Activated naive CD8-positive, alpha-beta T cell treated with anti-CD3 and anti-CD28 coated beads, Interleukin-2, amount 50 U/mL, for 24 hours (primary cell): ENCODE results near the gene TBC1D4.

Experiments
- ATAC-seq: fragments of 150-1000 bp; cut with Tn5 transposase; one replicate; pipeline ENCODE4 v1.10.0; 2021
- DNase-seq: peaks from one replicate; pipeline ENCODE4 v3.0.0; 2021
- H3K27ac Mint-ChIP-seq: one replicate; pipeline ENCODE4 v1.8.0; 2021; ENCODE audit warnings: mild to moderate bottlenecking, mixed read lengths
- H3K27me3 Mint-ChIP-seq: one replicate; pipeline ENCODE4 v1.8.0; 2021; ENCODE audit warnings: mixed read lengths
- H3K36me3 Mint-ChIP-seq: one replicate; pipeline ENCODE4 v1.8.0; 2021; ENCODE audit warnings: low read depth, mixed read lengths
- H3K4me1 Mint-ChIP-seq: one replicate; pipeline ENCODE4 v1.8.0; 2021; ENCODE audit warnings: mixed read lengths
- H3K4me3 Mint-ChIP-seq: one replicate; pipeline ENCODE4 v1.8.0; 2021; ENCODE audit warnings: mild to moderate bottlenecking, moderate library complexity, mixed read lengths
- H3K9me3 Mint-ChIP-seq: one replicate; pipeline ENCODE4 v1.8.0; 2021; ENCODE audit warnings: mixed read lengths

The TBC1D4 gene

DNA sequence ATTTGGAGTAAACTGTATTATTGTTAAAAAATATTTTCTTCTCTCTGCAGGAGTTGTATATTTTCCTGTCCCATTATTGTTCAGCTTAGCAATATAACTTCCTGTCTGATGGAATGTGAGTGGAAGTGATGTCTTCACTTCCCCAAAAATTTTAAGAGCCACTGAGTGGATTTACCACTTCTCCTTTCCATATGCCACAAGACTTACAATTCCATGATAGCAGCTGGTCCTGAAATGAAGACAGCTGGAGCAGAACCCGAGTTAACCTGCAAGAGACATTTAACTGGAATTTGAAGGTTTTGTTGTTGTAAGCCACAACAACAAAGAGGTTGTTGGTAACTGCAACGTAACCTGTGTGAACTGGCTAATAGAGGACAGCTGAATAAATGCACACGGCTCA is 23.4 kb upstream of the TBC1D4 start:
- Mint-ChIP-seq H3K27me3 (no peaks in the 10 kb centered on the region), H3K27ac (no peak overlapping the region)

DNA sequence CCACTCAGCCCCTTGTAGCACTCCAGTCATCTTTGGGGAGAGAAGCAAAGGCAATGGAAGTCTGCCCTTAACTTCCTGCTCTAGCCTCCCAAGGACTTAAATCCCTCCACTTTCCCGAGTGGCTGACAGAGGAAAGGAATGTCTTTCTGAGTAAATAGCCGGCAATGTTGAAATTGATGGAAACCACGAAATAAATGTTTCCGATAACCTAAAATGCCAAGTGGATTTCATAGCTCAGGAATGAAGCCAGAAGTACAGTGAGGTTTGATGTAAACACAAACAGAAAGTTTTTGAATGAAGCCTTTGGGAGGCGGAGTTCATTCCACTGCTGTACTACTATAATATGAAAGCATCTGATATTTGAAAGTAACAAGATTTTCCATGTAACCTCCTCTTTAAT is 14.0 kb upstream of the TBC1D4 start:
- H3K36me3 Mint-ChIP-seq, result no peaks in the 10 kb centered on the region
- ATAC-seq (no peak), DNase-seq (no peak)
- H3K9me3 Mint-ChIP-seq, result no peaks in the 10 kb centered on the region
- peaks cover 15% of the 10 kb centered on the region for H3K27me3 Mint-ChIP-seq
- H3K4me1 Mint-ChIP-seq, result peaks cover 7% of the 10 kb centered on the region
- no peak overlapping the region for H3K4me3 Mint-ChIP-seq
- no peak overlapping the region for H3K27ac Mint-ChIP-seq

More for the DNA sequence above, 23.4 kb upstream of the TBC1D4 start:
- no peak for ATAC-seq
- H3K4me1 Mint-ChIP-seq, result peaks cover 2% of the 10 kb centered on the region
- H3K9me3 Mint-ChIP-seq, result no peaks in the 10 kb centered on the region
- no peaks in the 10 kb centered on the region for H3K36me3 Mint-ChIP-seq
- H3K4me3 Mint-ChIP-seq, result no peak overlapping the region
- no peak for DNase-seq

DNA sequence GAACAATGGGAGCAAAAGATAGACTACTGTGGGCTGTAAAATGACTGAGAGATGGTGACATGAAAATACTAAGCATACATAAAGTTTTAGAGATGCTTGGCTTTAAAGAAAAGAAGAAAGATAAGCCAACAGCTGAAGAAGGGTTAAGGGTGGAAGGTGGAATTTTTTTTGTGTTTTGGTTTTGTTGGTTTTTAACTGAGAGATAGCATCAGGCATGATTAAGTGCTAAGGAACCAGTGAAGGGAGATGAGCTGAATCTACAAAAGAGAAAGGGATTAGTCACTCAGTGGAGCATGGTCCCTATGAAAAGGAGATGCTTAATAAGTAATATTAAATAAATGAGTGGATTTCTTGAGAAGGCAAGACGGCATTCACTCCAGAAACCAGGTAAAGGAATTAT is 12.5 kb upstream of the TBC1D4 start:
- ATAC-seq, result no peak
- H3K27me3 Mint-ChIP-seq, result peaks cover 17% of the 10 kb centered on the region

DNA sequence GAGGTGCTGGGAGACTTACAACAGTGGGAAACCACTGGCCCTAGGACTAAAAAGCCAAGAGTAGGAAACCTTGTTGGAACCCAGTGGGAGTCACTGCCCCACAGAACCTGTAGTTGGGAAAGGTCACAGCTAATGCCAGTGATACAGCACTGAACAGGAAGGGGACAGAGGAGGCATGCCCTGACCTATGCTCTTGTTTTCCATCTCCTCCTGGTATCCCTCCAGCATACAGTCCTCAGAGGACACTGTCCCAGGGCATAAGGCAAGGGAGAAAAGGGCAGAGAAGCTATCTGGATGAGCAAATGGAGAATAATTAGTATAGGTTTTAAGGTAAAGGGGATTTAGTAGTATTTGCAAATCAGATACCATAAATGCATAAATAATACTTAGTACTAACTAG is 11.2 kb upstream of the TBC1D4 start:
- ATAC-seq (no peak), DNase-seq (no peak)
- no peak overlapping the region for H3K27ac Mint-ChIP-seq
- no peaks in the 10 kb centered on the region for H3K9me3 Mint-ChIP-seq
- peaks cover 25% of the 10 kb centered on the region for H3K4me1 Mint-ChIP-seq
- H3K36me3 Mint-ChIP-seq, result no peaks in the 10 kb centered on the region
- H3K4me3 Mint-ChIP-seq, result no peak overlapping the region
- H3K27me3 Mint-ChIP-seq, result peaks cover 17% of the 10 kb centered on the region

More for the DNA sequence above, 12.5 kb upstream of the TBC1D4 start:
- DNase-seq, result no peak
- Mint-ChIP-seq H3K36me3 (no peaks in the 10 kb centered on the region), H3K4me1 (peaks cover 19% of the 10 kb centered on the region), H3K27ac (no peak overlapping the region), H3K9me3 (no peaks in the 10 kb centered on the region), H3K4me3 (no peak overlapping the region)

DNA sequence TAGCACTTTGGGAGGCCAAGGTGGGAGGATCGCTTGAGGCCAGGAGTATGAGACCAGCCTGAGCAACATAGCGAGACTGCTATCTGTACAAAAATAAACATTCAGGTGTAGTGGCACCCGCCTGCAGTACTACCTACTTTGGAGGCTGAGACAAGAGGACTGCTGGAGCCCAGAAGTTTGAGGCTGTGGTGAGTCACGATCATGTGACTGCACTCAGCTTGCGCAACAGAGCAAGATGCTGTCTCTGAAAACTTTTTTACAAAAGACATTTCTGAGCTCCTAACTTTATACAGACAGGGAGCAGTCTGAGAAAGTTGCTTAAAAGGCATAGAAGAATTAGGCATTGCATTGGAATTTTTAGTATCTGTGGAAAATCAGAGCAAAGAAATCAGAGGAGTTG is 10.4 kb upstream of the TBC1D4 start:
- Mint-ChIP-seq H3K36me3 (no peaks in the 10 kb centered on the region), H3K9me3 (no peaks in the 10 kb centered on the region), H3K27me3 (peaks cover 24% of the 10 kb centered on the region), H3K4me1 (peaks cover 26% of the 10 kb centered on the region), H3K4me3 (no peak overlapping the region), H3K27ac (no peak overlapping the region)
- ATAC-seq, result no peak
- no peak for DNase-seq

DNA sequence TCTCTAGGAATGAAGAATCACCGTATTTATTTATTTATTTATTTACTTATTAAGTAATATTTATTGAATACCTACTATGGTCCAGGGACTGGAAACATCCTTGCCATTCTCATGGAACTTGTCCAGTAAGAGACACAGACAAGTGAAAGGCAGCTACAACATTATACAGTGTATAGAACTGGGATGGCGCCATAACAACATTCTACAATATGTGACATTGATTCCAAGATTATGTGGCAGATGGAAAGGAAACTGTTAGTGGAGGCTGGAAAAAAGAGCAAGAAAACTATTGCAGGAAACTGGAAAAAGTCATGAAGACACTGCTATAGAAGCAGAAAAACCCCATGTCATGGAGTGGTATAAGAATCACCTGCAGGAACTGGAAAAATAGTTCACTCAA is 9.4 kb upstream of the TBC1D4 start:
- no peak overlapping the region for H3K4me3 Mint-ChIP-seq
- H3K27me3 Mint-ChIP-seq, result peaks cover 28% of the 10 kb centered on the region
- ATAC-seq (no peak), DNase-seq (no peak)
- H3K4me1 Mint-ChIP-seq, result peaks cover 36% of the 10 kb centered on the region
- no peaks in the 10 kb centered on the region for H3K36me3 Mint-ChIP-seq
- no peaks in the 10 kb centered on the region for H3K9me3 Mint-ChIP-seq
- H3K27ac Mint-ChIP-seq, result no peak overlapping the region

DNA sequence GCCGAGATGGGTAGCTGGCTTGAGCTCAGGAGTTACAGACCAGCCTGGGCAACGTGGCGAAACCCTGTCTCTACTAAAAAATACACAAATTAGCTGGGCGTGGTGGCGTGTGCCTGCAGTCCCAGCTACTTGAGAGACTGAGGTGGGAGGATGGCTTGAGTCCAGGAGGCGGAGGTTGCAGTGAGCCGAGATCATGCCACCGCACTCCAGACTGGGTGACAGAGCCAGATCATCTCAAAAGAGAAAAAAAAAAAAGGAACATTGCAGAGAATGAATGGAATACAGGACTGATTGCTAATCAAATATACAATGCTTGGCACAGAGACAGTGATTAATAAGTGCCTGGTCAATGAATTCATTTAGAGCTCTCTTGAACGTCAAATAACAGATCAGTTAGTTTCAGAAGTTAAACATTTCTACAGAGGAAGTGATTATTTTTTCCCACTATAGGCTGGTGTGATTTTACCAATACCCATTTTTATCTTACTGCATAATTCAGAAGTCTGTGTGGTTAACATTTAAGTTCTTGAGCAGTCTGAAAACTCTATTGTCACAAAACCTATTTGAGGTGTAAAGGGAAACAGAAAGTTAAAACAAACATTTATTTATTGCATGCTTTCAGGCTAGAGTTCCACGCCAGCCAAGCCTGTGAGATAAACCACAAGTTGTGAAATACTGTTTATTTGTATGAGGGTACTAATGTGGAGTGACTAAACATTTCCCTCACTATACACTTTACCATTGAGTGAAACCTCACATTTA is 7.7 kb upstream of the TBC1D4 start:
- Mint-ChIP-seq H3K4me3 (peak overlapping the region; percentile 32), H3K27ac (peak overlapping the region; percentile 79), H3K4me1 (peaks cover 53% of the 10 kb centered on the region), H3K9me3 (no peaks in the 10 kb centered on the region), H3K36me3 (no peaks in the 10 kb centered on the region), H3K27me3 (peaks cover 39% of the 10 kb centered on the region)
- ATAC-seq, result peak; percentile 67
- DNase-seq, result no peak

DNA sequence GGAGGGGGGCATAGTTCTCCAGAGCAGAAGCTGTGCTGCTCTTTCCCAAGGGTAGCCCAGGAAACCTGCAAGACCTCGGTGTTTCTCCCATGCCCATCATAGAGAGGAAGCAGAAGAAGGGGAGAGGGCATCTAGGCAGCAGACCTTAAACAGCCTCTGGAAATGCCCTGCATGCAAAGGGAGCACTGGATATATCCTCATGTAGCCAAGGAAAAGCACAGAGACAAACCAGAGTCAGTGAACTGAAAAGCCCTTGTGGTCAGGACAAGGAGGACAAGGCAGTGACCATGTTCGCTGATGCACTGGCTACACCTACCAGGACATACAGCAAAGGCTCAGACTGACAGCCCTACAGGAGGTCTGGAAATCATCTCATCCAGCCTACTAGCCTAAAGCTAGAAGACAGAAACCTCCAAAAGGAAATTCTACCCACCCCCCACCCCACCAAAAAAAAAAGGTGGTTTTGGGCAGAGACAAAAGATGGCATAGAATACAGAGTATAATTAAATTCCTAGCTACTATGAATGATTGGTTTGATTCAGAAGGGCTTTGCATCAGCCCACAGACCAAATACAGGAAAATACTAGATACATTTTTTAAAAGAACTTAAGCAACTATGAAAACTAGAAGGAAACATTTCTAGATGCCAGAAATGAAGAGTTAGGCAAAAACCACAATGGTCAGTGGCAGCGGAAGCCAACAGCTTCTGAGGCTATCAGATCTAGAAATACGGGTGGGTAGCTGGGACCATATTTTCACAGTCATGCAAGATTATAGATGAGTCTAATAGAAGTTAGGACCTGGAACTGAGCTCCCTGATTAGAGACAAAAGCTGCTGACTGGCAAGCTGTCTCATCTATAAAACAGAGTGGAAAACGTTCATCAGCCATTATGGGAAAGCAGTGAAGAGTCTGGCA is 4.4 kb upstream of the TBC1D4 start:
- Mint-ChIP-seq H3K27ac (peak overlapping the region; percentile 64), H3K9me3 (no peaks in the 10 kb centered on the region), H3K27me3 (peaks cover 53% of the 10 kb centered on the region), H3K4me3 (no peak overlapping the region), H3K4me1 (peaks cover 58% of the 10 kb centered on the region), H3K36me3 (no peaks in the 10 kb centered on the region)
- no peak for DNase-seq
- no peak for ATAC-seq

DNA sequence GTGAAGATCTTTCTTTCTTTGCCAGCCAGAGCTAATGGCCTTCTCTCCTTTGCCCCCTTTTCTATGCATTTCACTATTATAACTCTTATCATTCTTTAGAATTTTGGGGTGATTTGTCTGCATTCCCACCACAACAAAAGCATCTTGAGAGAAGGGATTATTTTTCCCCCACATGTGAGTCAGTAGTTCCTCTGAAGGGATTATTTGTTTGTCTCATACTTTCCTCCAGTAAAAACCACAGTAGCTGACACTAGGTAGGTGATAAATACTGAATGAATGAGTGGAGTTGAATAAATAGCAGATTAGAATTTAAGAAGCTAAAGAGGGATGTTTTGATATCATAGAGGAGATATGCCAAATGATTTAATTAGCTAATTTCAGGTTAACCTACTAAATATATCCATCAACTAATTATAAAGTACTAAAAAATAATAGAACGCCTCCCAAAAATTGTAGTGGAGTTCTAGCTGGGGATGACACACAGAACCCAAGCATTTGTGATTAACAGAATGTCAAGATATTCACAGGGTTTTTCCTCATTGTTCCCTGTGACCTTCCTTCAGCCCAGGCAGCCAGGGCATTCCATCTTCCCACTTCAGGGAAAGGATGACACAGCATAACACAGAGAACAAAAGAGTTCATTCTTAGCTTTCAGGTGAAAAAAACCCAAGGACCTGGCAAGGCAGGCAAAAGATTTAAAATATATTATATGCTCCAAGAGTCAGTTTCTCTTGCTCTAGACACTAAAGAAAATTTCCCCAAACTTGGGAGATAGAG is 3.5 kb upstream of the TBC1D4 start:
- ATAC-seq, result peak; percentile 11
- peak overlapping the region; percentile 0 for H3K4me3 Mint-ChIP-seq
- DNase-seq, result no peak
- no peaks in the 10 kb centered on the region for H3K9me3 Mint-ChIP-seq
- peaks cover 56% of the 10 kb centered on the region for H3K27me3 Mint-ChIP-seq
- peaks cover 3% of the 10 kb centered on the region for H3K36me3 Mint-ChIP-seq
- H3K27ac Mint-ChIP-seq, result peak overlapping the region; percentile 69
- H3K4me1 Mint-ChIP-seq, result peaks cover 55% of the 10 kb centered on the region

DNA sequence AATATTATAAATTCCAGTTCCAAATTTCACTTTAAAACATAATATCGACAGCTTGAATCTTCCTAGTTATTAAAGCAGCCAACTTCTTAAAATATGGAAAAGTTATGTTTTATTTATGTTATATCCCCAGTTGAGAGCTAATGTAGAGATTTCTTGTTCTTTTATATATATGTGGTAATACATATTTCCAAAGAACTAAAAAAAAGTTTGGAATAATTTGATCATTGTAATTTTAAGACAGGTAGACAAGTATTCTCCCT is 781 bp upstream of the TBC1D4 start:
- H3K27me3 Mint-ChIP-seq, result peaks cover 73% of the 10 kb centered on the region
- no peak for ATAC-seq
- peak overlapping the region; percentile 96 for H3K4me3 Mint-ChIP-seq
- no peaks in the 10 kb centered on the region for H3K9me3 Mint-ChIP-seq
- no peak for DNase-seq
- H3K36me3 Mint-ChIP-seq, result peaks cover 3% of the 10 kb centered on the region
- H3K27ac Mint-ChIP-seq, result no peak overlapping the region
- H3K4me1 Mint-ChIP-seq, result peaks cover 46% of the 10 kb centered on the region

DNA sequence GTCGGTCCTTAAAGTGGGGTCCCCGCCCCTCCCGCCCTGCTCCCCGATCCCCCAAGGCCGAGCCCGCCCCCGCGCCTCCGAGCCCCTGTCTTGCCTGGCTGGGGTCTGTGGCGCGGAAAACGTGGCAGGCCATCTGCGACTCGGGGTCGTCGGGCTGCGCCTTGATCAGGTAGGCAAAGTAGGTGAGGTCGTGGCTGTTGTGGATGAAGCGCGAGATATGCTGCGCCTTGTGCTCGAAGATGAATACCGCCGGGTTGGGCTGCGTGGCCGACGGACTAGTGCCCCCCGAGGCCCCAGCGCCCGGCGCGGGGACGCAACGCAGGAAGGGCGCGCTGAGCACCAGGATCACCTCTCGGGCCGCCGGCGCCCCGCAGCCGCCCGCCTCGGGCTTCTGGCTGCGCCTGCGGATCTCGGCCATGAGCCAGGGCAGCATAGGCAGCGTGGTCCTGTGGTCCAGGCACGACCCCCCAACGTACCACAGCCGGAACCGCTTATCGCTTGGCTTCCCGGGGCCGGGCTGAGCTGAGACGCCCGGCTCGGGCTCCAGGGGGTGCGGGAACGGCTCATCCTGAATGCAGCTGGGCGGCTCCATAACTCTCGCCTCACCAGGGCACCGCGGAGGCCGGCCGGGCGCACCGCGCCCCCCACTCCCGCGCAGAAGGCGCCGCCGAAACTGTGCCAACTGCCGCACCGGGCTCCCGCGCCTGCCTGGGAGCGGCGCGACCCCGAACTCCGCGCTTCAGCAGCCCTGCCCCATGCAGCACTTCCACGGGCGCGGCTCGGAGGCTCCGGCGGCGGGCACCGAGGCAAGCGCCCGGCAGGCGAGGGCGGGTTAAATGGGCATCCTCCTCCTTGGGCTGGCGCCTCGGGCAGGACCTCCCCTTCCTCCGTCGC is 546 bp downstream of the TBC1D4 start:
- Mint-ChIP-seq H3K4me3 (peak overlapping the region; percentile 96), H3K9me3 (no peaks in the 10 kb centered on the region), H3K4me1 (peaks cover 35% of the 10 kb centered on the region), H3K27ac (no peak overlapping the region), H3K36me3 (peaks cover 3% of the 10 kb centered on the region), H3K27me3 (peaks cover 64% of the 10 kb centered on the region)
- DNase-seq (peak; percentile 45), ATAC-seq (peak; percentile 30)

DNA sequence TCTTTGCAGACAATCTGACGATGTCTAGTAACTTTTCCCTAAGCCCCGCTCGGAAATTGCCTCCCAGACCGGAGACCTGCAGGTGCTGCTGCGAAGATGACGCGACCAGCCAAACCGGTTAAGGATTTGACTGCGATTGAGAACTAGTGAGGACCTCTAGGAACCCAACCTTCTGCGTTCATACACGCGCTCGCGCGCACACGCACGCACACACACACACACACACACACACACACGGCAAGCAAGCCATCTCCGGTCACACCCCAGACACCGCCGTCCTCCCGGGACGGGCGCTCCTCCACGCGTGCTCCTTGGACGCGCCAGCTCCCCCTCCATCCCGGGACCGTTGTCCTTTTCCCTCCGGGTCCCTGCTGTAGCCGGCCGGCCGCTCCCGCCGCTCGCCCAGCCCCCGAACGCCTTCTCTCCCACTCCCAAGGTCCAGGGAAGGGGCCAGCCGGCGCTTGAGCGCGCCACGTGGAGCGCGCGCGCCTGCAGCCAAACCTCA is 1.2 kb downstream of the TBC1D4 start:
- Mint-ChIP-seq H3K36me3 (peaks cover 3% of the 10 kb centered on the region), H3K27me3 (peaks cover 63% of the 10 kb centered on the region), H3K9me3 (no peaks in the 10 kb centered on the region), H3K4me1 (peaks cover 29% of the 10 kb centered on the region), H3K4me3 (peak overlapping the region; percentile 96), H3K27ac (peak overlapping the region; percentile 58)
- peak; percentile 33 for DNase-seq
- ATAC-seq, result peak; percentile 18

DNA sequence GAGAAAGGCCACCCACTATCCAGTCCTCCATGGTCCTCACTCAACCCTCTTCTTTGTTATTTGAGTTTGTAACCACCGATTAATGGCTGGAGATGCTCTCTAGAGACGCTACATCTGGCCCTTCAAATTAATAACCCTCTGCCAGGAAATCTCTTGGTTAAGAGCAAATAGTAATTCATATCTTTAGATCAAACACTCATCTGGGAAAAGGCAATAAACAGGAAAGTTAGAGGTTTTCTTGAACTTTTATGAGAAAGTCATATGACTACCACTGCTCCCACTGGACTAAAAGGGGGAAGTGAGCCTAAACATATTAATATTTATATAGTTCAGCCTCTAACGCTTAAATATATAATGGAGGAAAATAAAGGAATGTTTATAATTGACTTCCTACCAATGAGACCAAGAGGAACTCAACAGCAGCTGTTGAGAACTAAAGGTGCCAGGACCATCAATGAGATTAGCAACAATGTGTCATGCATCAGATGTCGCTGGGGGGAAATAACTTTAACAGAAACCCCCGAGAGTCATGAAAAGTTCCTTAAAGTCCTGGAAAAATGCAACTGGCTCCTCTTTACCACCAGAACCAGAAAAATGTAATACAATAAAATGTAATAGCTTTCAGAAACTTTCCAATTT is 2.7 kb downstream of the TBC1D4 start:
- H3K4me1 Mint-ChIP-seq, result peaks cover 16% of the 10 kb centered on the region
- no peaks in the 10 kb centered on the region for H3K9me3 Mint-ChIP-seq
- no peak for DNase-seq
- H3K27me3 Mint-ChIP-seq, result peaks cover 55% of the 10 kb centered on the region
- H3K4me3 Mint-ChIP-seq, result peak overlapping the region; percentile 8
- no peak for ATAC-seq
- H3K27ac Mint-ChIP-seq, result no peak overlapping the region
- peaks cover 3% of the 10 kb centered on the region for H3K36me3 Mint-ChIP-seq
